ENCODE data around the gene CLPTM1.

Gene CLPTM1

DNA sequence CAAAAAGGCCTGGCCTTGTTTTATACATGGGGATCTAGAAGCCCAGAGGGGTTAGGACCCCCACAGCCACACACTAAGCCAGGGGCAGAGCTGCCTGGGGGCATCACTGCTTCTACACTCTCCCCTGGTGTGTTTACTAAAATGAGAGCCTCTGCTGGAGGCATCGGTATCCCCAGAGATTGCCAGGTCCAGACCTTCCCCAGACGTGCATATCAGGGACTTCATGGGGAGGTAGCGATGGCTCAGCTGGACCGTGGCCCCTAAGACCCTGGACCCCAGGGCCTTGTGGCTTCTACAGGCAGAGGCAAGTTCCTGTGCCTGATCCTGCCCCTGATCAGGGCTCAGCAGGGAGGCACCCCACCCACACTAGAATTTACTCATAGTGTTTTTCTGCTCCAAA, 13.5 kb downstream of the CLPTM1 start:
- TF ChIP-seq YY1 (IDR thresholded peaks at IDR 0.05; ENCODE audit: low read depth): no peak
- no peak for TF ChIP-seq NFIC (IDR thresholded peaks at IDR 0.05)

DNA sequence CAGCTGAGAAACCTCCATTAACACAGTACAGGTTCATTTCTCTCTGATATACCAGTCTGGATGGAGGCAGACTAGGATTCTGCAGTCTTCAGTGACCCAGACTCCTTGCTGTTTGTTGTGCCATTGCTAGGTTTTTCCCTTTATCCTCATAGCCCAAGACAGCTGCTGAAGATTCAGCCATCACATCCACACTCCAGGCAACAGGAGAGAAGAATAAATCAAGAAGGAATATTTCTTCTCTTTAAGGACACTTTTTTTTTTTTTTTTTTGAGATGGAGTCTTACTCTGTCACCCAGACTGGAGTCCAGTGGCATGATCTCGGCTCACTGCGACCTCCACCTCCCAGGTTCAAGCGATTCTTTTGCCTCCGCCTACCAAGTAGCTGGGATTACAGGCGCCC, 14.3 kb downstream of the CLPTM1 start:
- TF ChIP-seq FOXM1 (IDR thresholded peaks at IDR 0.05; ENCODE audit: borderline replicate concordance, low read depth) (no peak), TEAD4 (IDR thresholded peaks at IDR 0.05) (no peak), EGR1 (IDR thresholded peaks at IDR 0.05) (no peak), RAD21 (IDR thresholded peaks at IDR 0.05; ENCODE audit: low read depth) (no peak), USF1 (IDR thresholded peaks at IDR 0.05) (no peak)

GRCh38 chr19:44972802-44973201, 17.6 kb downstream of the CLPTM1 start:
- no peak for TF ChIP-seq ZBTB7A (IDR thresholded peaks at IDR 0.05; ENCODE audit: low read depth)
- TF ChIP-seq CREB1 (IDR thresholded peaks at IDR 0.05; ENCODE audit: low read depth): no peak
- no peak for TF ChIP-seq RAD21 (IDR thresholded peaks at IDR 0.05; ENCODE audit: low read depth)
- TF ChIP-seq YY1 (IDR thresholded peaks at IDR 0.05; ENCODE audit: low read depth): no peak
- TF ChIP-seq REST (IDR thresholded peaks at IDR 0.05; ENCODE audit: low read depth): no peak
- TF ChIP-seq TCF12 (IDR thresholded peaks at IDR 0.05; ENCODE audit: low read depth): no peak
- no peak for TF ChIP-seq CEBPB (IDR thresholded peaks at IDR 0.05)
- TF ChIP-seq EP300 (IDR thresholded peaks at IDR 0.05; ENCODE audit: borderline replicate concordance): no peak
- TF ChIP-seq FOXM1 (IDR thresholded peaks at IDR 0.05; ENCODE audit: borderline replicate concordance, low read depth): no peak
- TF ChIP-seq NFIC (IDR thresholded peaks at IDR 0.05): no peak
- TF ChIP-seq TAF1 (IDR thresholded peaks at IDR 0.05; ENCODE audit: low read depth): no peak
- no peak for TF ChIP-seq TEAD4 (IDR thresholded peaks at IDR 0.05)
- TF ChIP-seq USF1 (IDR thresholded peaks at IDR 0.05): no peak
- TF ChIP-seq EGR1 (IDR thresholded peaks at IDR 0.05): no peak
- TF ChIP-seq MAX (IDR thresholded peaks at IDR 0.05): no peak

DNA sequence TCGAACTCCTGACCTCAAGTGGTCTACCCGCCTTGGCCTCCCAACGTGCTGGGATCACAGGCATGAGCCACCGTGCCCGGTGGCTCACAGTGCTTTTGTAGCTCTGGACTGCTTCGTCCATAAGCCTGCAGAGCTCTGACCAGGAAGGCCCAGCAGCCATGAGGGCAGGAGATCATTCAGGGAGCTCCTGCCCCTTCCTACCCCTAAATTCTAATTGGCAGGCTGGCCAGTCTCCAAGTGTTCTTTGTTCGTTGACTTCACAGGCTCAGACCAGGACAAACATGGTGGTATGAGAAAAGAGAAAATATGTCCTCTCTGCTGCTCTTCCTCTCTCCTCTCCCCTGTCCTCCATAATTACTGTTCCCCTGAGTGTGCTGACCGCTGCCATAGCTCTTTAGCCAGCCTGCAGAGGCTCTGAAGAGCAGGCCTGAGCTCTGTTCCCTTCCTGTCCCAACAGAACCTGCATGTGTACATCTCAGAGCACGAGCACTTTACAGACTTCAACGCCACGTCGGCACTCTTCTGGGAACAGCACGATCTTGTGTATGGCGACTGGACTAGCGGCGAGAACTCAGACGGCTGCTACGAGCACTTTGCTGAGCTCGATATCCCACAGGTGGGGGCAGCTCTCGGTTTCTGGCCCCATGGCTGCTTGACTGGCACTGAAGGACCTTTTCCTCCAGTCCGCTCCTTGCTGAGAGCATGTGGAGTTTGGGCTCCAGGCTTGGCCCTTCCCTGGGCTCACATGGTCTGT, 19.0 kb downstream of the CLPTM1 start:
- TF ChIP-seq ZBTB7A (IDR thresholded peaks at IDR 0.05; ENCODE audit: low read depth) (no peak), TEAD4 (IDR thresholded peaks at IDR 0.05) (no peak), CREB1 (IDR thresholded peaks at IDR 0.05; ENCODE audit: low read depth) (no peak), USF1 (IDR thresholded peaks at IDR 0.05) (no peak), MAX (IDR thresholded peaks at IDR 0.05) (no peak), REST (IDR thresholded peaks at IDR 0.05; ENCODE audit: low read depth) (no peak), CEBPB (IDR thresholded peaks at IDR 0.05) (no peak), TCF12 (IDR thresholded peaks at IDR 0.05; ENCODE audit: low read depth) (no peak), EGR1 (IDR thresholded peaks at IDR 0.05) (no peak), NFIC (IDR thresholded peaks at IDR 0.05) (no peak), EP300 (IDR thresholded peaks at IDR 0.05; ENCODE audit: borderline replicate concordance) (no peak)

GRCh38 chr19:44974857-44975256, 19.7 kb downstream of the CLPTM1 start:
- TF ChIP-seq FOXM1 (IDR thresholded peaks at IDR 0.05; ENCODE audit: borderline replicate concordance, low read depth) (no peak), CREB1 (IDR thresholded peaks at IDR 0.05; ENCODE audit: low read depth) (no peak), TEAD4 (IDR thresholded peaks at IDR 0.05) (no peak), NFIC (IDR thresholded peaks at IDR 0.05) (no peak), YY1 (IDR thresholded peaks at IDR 0.05; ENCODE audit: low read depth) (no peak), TAF1 (IDR thresholded peaks at IDR 0.05; ENCODE audit: low read depth) (no peak), RAD21 (IDR thresholded peaks at IDR 0.05; ENCODE audit: low read depth) (no peak), TCF12 (IDR thresholded peaks at IDR 0.05; ENCODE audit: low read depth) (no peak), REST (IDR thresholded peaks at IDR 0.05; ENCODE audit: low read depth) (no peak), ZBTB7A (IDR thresholded peaks at IDR 0.05; ENCODE audit: low read depth) (no peak), CEBPB (IDR thresholded peaks at IDR 0.05) (no peak), EGR1 (IDR thresholded peaks at IDR 0.05) (no peak), EP300 (IDR thresholded peaks at IDR 0.05; ENCODE audit: borderline replicate concordance) (no peak), MAX (IDR thresholded peaks at IDR 0.05) (no peak), USF1 (IDR thresholded peaks at IDR 0.05) (no peak)

All from Ishikawa (cell line).